OCI-LY1 (cell line): ENCODE measurements around the gene PDS5A.
A peak's percentile ranks its signal among the peaks of the same experiment; 100 is the strongest.

Source experiments
- H2AFZ ChIP-seq: fragments of 200-600 bp; sonication (generic), shearing (Covaris generic); 2 replicates; pipeline ENCODE4 v1.6.0; 2014; ENCODE audit warnings: antibody characterized with exemption, mild to moderate bottlenecking, low read length
- H3F3A ChIP-seq: fragments of 200-600 bp; sonication (generic), shearing (Covaris generic); 2 replicates; pipeline ENCODE4 v1.6.0; 2014; ENCODE audit warnings: mild to moderate bottlenecking, antibody characterized with exemption, low read length, moderate library complexity; ENCODE audit not compliant: insufficient read depth
- H3K27ac ChIP-seq: fragments of 200-600 bp; sonication (generic); 2 replicates; pipeline ENCODE4 v1.5.1; 2014; ENCODE audit warnings: low read length, mixed run types, mild to moderate bottlenecking, low read depth; ENCODE audit not compliant: poor library complexity, severe bottlenecking
- H3K27me3 ChIP-seq: fragments of 200-600 bp; sonication (generic); 2 replicates; pipeline ENCODE4 v1.6.0; 2014; ENCODE audit warnings: antibody characterized with exemption, mild to moderate bottlenecking, low read length, moderate library complexity; ENCODE audit not compliant: insufficient read depth
- H3K36me3 ChIP-seq: fragments of 200-600 bp; sonication (generic); 2 replicates; pipeline ENCODE4 v1.6.1; 2014; ENCODE audit warnings: mild to moderate bottlenecking, antibody characterized with exemption, low read length, moderate library complexity, mixed read lengths; ENCODE audit not compliant: insufficient read depth
- H3K4me1 ChIP-seq: fragments of 200-600 bp; sonication (generic); 2 replicates; pipeline ENCODE4 v1.5.1; 2014; ENCODE audit warnings: mild to moderate bottlenecking, low read length, moderate library complexity; ENCODE audit not compliant: insufficient read depth, severe bottlenecking
- H3K4me2 ChIP-seq: fragments of 200-600 bp; sonication (generic), shearing (Covaris generic); 2 replicates; pipeline ENCODE4 v1.6.1; 2014; ENCODE audit warnings: low read length
- H3K4me3 ChIP-seq: fragments of 200-600 bp; sonication (generic); 2 replicates; pipeline ENCODE4 v1.5.1; 2014; ENCODE audit warnings: low read length, low read depth, mild to moderate bottlenecking, mixed read lengths; ENCODE audit not compliant: poor library complexity, severe bottlenecking
- H3K79me2 ChIP-seq: fragments of 200-600 bp; shearing (Covaris generic); 2 replicates; pipeline ENCODE4 v1.6.1; 2016; ENCODE audit warnings: mixed run types, low read length, mixed read lengths; ENCODE audit not compliant: insufficient read depth
- H3K9ac ChIP-seq: fragments of 200-600 bp; sonication (generic), shearing (Covaris generic); 2 replicates; pipeline ENCODE4 v1.6.1; 2014; ENCODE audit warnings: mild to moderate bottlenecking, low read length, mixed read lengths
- H3K9me2 ChIP-seq: fragments of 200-600 bp; sonication (generic), shearing (Covaris generic); 2 replicates; pipeline ENCODE4 v1.6.1; 2014; ENCODE audit warnings: low read depth, mild to moderate bottlenecking, low read length, mixed read lengths
- H3K9me3 ChIP-seq: fragments of 200-600 bp; shearing (Covaris generic); 2 replicates; pipeline ENCODE4 v1.6.1; 2014; ENCODE audit warnings: low read length, mixed read lengths
- H4K20me1 ChIP-seq: fragments of 200-600 bp; sonication (generic), shearing (Covaris generic); 2 replicates; pipeline ENCODE4 v1.6.0; 2016; ENCODE audit warnings: mild to moderate bottlenecking, low read length; ENCODE audit not compliant: insufficient read depth
- EZH2 ChIP-seq: fragments of 200-600 bp; sonication (generic), shearing (Covaris generic); IDR thresholded peaks from 2 replicates; pipeline ENCODE4 v1.8.0; 2017; ENCODE audit warnings: borderline replicate concordance, mixed run types, mild to moderate bottlenecking, antibody characterized with exemption, low read length, moderate library complexity, mixed read lengths
- TF ChIP-seq, protein P1 (sequence below): fragments of 200-600 bp; sonication (generic), shearing (Covaris generic); IDR thresholded peaks from 2 replicates; pipeline ENCODE4 v1.5.1; 2017; ENCODE audit warnings: mild to moderate bottlenecking, antibody characterized with exemption, low read length, moderate library complexity, mixed read lengths

PDS5A gene

DNA sequence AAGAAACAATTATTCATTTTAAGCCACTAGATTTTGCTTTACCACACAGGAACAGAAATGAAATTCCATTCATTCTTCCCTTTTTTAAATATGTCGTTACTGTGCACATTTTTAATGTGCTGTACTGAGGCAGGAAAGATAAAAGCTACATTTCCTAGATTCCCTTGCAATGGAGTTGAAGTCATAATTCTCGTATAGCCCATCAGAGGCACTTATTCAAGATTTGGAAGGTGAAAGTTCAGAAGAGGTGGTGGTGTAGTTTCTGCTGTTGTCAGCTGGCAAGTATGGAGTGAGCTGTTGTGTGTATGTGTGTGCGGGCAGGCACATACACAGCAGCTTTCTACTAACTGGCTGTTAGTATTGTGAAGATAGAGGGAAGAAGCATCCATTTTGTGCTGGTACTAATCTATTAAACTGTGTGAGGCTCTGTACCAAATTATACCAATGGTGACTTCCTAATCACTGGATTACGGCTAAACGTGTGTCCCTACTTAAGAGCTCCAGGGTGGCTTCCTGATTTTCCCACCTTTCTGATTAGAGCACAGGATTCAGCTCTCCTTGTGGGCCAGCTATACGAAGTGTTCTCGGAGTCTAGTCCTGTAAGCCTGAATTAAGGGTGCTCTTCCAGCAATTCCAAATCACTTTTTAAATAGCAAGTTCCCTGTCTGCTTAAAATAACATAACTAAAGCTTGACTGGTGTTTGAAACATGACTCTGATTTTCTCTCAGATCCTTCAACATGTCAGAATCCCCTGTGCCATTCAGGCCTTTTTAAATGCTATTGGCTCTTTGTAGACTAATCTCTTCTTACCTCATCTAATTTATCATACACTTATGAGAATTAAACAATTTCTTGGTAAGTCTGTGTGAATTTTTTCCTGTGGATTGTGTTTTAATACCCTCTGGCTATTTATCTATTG, 43.8 kb downstream of the PDS5A start:
- Histone ChIP-seq H3K9ac (no peak overlapping the region), H4K20me1 (no peaks in the 10 kb centered on the region; the same call in 1 of the 2 replicates)

DNA sequence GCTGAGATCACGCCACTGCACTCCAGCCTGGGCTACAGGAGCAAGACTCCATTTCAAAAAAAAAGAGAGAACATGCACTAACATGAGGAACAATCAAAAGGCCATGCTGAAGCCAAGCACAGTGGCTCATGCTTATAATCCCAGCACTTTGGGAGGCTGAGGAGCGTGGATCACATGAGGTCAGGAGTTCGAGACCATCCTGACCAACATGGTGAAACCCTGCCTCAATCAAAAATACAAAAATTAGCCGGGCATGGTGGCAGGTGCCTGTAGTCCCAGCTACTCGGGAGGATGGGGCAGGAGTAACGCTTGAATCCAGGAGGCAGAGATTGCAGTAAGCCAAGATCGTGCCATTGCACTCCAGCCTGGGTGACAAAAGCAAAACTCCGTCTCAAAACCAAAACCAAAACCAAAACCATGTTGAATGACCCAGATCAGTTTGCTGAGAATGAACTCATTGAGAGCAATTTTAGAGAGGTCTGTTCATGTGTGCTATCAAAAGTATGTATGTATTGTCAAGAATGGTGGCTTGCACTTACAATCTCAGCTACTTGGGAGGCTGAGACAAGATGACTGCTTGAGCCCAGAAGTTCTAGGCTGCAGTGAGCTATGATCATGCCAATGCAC, 44.8 kb downstream of the PDS5A start:
- Histone ChIP-seq H3K9me3 (no peaks in the 10 kb centered on the region), H4K20me1 (no peaks in the 10 kb centered on the region; the same call in 1 of the 2 replicates), H3K4me3 (no peak overlapping the region), H3K79me2 (peaks cover 84% of the 10 kb centered on the region), H3K4me2 (no peak overlapping the region; the same call in 1 of the 2 replicates), H3K36me3 (peaks cover 25% of the 10 kb centered on the region), H3K27me3 (no peaks in the 10 kb centered on the region), H3F3A (0 out of 2 replicates have a peak, but pooled peaks cover 3% of the 10 kb centered on the region), H3K9ac (no peak overlapping the region), H3K4me1 (peaks cover 32% of the 10 kb centered on the region), H3K27ac (peak overlapping the region; percentile 3), H2AFZ (no peak overlapping the region), H3K9me2 (no peaks in the 10 kb centered on the region)
- TF ChIP-seq, protein P1, sequence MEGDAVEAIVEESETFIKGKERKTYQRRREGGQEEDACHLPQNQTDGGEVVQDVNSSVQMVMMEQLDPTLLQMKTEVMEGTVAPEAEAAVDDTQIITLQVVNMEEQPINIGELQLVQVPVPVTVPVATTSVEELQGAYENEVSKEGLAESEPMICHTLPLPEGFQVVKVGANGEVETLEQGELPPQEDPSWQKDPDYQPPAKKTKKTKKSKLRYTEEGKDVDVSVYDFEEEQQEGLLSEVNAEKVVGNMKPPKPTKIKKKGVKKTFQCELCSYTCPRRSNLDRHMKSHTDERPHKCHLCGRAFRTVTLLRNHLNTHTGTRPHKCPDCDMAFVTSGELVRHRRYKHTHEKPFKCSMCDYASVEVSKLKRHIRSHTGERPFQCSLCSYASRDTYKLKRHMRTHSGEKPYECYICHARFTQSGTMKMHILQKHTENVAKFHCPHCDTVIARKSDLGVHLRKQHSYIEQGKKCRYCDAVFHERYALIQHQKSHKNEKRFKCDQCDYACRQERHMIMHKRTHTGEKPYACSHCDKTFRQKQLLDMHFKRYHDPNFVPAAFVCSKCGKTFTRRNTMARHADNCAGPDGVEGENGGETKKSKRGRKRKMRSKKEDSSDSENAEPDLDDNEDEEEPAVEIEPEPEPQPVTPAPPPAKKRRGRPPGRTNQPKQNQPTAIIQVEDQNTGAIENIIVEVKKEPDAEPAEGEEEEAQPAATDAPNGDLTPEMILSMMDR: no peak
- no peak for TF ChIP-seq EZH2

More for the DNA sequence above, 43.8 kb downstream of the PDS5A start:
- Histone ChIP-seq H3K27ac (peak overlapping the region; percentile 3), H3K4me3 (no peak overlapping the region), H3K9me3 (no peaks in the 10 kb centered on the region), H2AFZ (no peak overlapping the region), H3K27me3 (no peaks in the 10 kb centered on the region), H3K4me2 (no peak overlapping the region), H3K36me3 (peaks cover 23% of the 10 kb centered on the region), H3K4me1 (peaks cover 32% of the 10 kb centered on the region), H3K9me2 (no peaks in the 10 kb centered on the region), H3F3A (0 out of 2 replicates have a peak, but pooled peaks cover 3% of the 10 kb centered on the region), H3K79me2 (peaks cover 83% of the 10 kb centered on the region)
- TF ChIP-seq, protein P1: no peak
- no peak for TF ChIP-seq EZH2

DNA sequence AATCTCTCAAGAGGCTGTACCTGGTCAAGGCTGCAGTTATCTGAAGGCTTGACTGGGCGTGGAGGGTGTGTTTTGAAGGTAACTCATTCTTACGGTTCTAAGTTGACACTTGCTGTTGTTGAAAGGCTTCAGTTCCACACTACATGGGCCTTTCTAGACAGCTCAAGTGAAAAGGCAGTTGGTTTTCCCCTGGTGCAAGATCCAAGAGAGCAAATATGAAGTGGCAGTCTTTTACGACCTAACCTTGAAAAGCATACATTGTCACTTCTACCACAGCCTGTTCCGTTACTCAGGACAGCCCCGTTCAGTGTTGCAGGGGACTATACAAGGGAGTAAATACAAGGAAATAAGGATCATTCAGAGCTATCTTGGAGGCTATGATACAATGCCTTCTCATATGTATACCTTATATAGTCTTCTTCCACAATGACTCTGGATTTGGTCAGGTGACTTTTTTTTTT, 46.2 kb downstream of the PDS5A start:
- peak overlapping the region; percentile 34 for H3K27ac ChIP-seq
- peaks cover 32% of the 10 kb centered on the region for H3K4me1 ChIP-seq
- no peaks in the 10 kb centered on the region for H3K9me3 ChIP-seq
- no peaks in the 10 kb centered on the region; the same call in 1 of the 2 replicates for H4K20me1 ChIP-seq
- no peak for TF ChIP-seq EZH2
- TF ChIP-seq, protein P1: no peak
- no peak overlapping the region for H3K4me3 ChIP-seq
- H3K36me3 ChIP-seq: peaks cover 31% of the 10 kb centered on the region
- H3K79me2 ChIP-seq: peaks cover 77% of the 10 kb centered on the region
- H3K9me2 ChIP-seq: no peaks in the 10 kb centered on the region
- no peak overlapping the region for H3K9ac ChIP-seq
- H3K4me2 ChIP-seq: no peak overlapping the region
- no peak overlapping the region for H2AFZ ChIP-seq
- peaks cover 3% of the 10 kb centered on the region; the same call in 1 of the 2 replicates for H3F3A ChIP-seq
- no peaks in the 10 kb centered on the region for H3K27me3 ChIP-seq
